Spleen (tissue), 7 donors: ENCODE data around the gene GFPT1.

Experiments
- POLR2A ChIP-seq, 3 donors: fragments of 450-650 bp; IDR thresholded peaks; one replicate each; pipeline ENCODE4 v1.5.1; 2017; ENCODE audit warnings: antibody characterized with exemption in 3 of 3, mild to moderate bottlenecking in 1 of 3
- TF ChIP-seq, protein P1 (sequence below), 11 experiments: fragments of 200-600 bp in 7 of 11; fragments of 450-650 bp in 4 of 11; sonication (generic) in 4 of 11; IDR thresholded peaks in 8 of 11; conservative IDR thresholded peaks in 3 of 11; 1 replicate in 7 of 11; 2 replicates in 4 of 11; pipeline versions ENCODE4 v1.4.0 to v1.8.0; 2016 to 2021; ENCODE audit warnings: antibody characterized with exemption in 11 of 11, inconsistent platforms in 4 of 11, mild to moderate bottlenecking in 1 of 11
- donor health status: DM: no; HTN: no; CAD: no; lungs with moderate emphysema.
- donor health status: DM: no; HTN: no; CAD: no.
- donor health status: DM: no; HTN: no; CAD: no.

DNA sequence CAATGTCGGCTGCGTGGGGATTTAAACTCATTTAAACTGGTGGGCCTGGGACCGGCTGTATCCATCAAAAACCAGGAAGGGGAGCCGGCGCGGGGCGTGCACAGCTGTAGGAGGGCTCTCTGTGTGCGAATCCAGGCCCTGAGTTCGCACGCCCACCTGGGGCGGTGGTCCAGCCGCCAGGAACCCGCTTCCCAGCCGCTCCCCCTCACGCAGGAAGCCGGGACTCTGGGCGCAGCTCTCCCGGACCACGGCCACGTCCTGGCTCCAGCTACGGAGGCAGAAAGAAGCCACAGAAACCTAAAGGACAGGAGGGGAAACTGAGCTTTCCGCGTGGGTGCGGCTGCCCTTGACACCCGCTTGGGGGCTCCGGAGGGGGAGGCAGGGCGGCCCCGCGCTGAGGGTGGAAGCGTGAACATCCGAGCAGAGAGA, 80.6 kb downstream of the GFPT1 start:
- TF ChIP-seq, protein P1, sequence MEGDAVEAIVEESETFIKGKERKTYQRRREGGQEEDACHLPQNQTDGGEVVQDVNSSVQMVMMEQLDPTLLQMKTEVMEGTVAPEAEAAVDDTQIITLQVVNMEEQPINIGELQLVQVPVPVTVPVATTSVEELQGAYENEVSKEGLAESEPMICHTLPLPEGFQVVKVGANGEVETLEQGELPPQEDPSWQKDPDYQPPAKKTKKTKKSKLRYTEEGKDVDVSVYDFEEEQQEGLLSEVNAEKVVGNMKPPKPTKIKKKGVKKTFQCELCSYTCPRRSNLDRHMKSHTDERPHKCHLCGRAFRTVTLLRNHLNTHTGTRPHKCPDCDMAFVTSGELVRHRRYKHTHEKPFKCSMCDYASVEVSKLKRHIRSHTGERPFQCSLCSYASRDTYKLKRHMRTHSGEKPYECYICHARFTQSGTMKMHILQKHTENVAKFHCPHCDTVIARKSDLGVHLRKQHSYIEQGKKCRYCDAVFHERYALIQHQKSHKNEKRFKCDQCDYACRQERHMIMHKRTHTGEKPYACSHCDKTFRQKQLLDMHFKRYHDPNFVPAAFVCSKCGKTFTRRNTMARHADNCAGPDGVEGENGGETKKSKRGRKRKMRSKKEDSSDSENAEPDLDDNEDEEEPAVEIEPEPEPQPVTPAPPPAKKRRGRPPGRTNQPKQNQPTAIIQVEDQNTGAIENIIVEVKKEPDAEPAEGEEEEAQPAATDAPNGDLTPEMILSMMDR (IDR thresholded peaks at IDR 0.05 in 8 of 11, conservative IDR thresholded peaks at IDR 0.05 in 3 of 11) = no peak
- no peak for TF ChIP-seq POLR2A (IDR thresholded peaks at IDR 0.05)
